Vagina (tissue), 2 donors: ENCODE measurements around the gene IL17RA.

ENCODE experiments used
- POLR2A ChIP-seq, 2 donors: fragments of 450-650 bp; IDR thresholded peaks; one replicate each; pipeline ENCODE4 v1.6.1; 2017; ENCODE audit warnings: antibody characterized with exemption in 2 of 2, mild to moderate bottlenecking in 2 of 2, moderate library complexity in 2 of 2
- POLR2AphosphoS5 ChIP-seq, 2 donors: sonication (generic); formaldehyde crosslinking; IDR thresholded peaks; one replicate each; pipeline ENCODE4 v1.9.0; 2017; ENCODE audit warnings: antibody characterized with exemption in 2 of 2, mild to moderate bottlenecking in 2 of 2, low read depth in 1 of 2; ENCODE audit not compliant: insufficient read depth in 1 of 2
- TF ChIP-seq, protein P1 (sequence below), 3 experiments: fragments of 450-650 bp in 2 of 3; fragments of 200-600 bp in 1 of 3; sonication (generic) in 1 of 3; IDR thresholded peaks; one replicate each; pipeline ENCODE4 v1.5.1; 2017 to 2019; ENCODE audit warnings: antibody characterized with exemption in 3 of 3, mild to moderate bottlenecking in 2 of 3, moderate library complexity in 2 of 3

GRCh38 chr22:17083811-17084441, 874 bp upstream of the IL17RA start:
- no peak for TF ChIP-seq POLR2A (IDR thresholded peaks at IDR 0.05)
- TF ChIP-seq, protein P1, sequence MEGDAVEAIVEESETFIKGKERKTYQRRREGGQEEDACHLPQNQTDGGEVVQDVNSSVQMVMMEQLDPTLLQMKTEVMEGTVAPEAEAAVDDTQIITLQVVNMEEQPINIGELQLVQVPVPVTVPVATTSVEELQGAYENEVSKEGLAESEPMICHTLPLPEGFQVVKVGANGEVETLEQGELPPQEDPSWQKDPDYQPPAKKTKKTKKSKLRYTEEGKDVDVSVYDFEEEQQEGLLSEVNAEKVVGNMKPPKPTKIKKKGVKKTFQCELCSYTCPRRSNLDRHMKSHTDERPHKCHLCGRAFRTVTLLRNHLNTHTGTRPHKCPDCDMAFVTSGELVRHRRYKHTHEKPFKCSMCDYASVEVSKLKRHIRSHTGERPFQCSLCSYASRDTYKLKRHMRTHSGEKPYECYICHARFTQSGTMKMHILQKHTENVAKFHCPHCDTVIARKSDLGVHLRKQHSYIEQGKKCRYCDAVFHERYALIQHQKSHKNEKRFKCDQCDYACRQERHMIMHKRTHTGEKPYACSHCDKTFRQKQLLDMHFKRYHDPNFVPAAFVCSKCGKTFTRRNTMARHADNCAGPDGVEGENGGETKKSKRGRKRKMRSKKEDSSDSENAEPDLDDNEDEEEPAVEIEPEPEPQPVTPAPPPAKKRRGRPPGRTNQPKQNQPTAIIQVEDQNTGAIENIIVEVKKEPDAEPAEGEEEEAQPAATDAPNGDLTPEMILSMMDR (IDR thresholded peaks at IDR 0.05) = no peak
- TF ChIP-seq POLR2AphosphoS5 (IDR thresholded peaks at IDR 0.05; ENCODE audit: insufficient read depth in 1 of 2, low read depth in 1 of 2) = no peak
